ENCODE data around the gene CEACAM21.
"Not testable (repeated sequence)": the region's sequence is repeated elsewhere in the genome, so short reads cannot be mapped to it uniquely, and the experiment has no call there.

CEACAM21 gene

GRCh38 chr19:41549884-41550283, 26.1 kb upstream of the CEACAM21 start:
- DNase-seq (ENCODE audit: low read depth, low spot score), result no peak

GRCh38 chr19:41551212-41551610, 24.8 kb upstream of the CEACAM21 start:
- DNase-seq (ENCODE audit: low read depth, low spot score), result no peak

GRCh38 chr19:41551711-41552110, 24.3 kb upstream of the CEACAM21 start:
- DNase-seq (ENCODE audit: low read depth, low spot score), result no peak

GRCh38 chr19:41552558-41552957, 23.4 kb upstream of the CEACAM21 start:
- no peak for DNase-seq (ENCODE audit: low read depth, low spot score)

- DNase-seq (ENCODE audit: low read depth, low spot score), result no peak
Observed at GRCh38 chr19:41553804-41554203, 22.2 kb upstream of the CEACAM21 start.

- no peak for DNase-seq (ENCODE audit: low read depth, low spot score)
Observed at GRCh38 chr19:41554907-41555306, 21.1 kb upstream of the CEACAM21 start.

- DNase-seq (ENCODE audit: low read depth, low spot score), result no peak
Observed at GRCh38 chr19:41555748-41556147, 20.2 kb upstream of the CEACAM21 start.

- DNase-seq (ENCODE audit: low read depth, low spot score), result no peak
Observed at GRCh38 chr19:41563854-41564514, 12.0 kb upstream of the CEACAM21 start.

- DNase-seq (ENCODE audit: low read depth, low spot score), result no peak
Observed at GRCh38 chr19:41564515-41565378, 11.2 kb upstream of the CEACAM21 start.

- no peak for DNase-seq (ENCODE audit: low read depth, low spot score)
Observed at GRCh38 chr19:41565379-41565720, 10.6 kb upstream of the CEACAM21 start.

- no peak for DNase-seq (ENCODE audit: low read depth, low spot score)
Observed at GRCh38 chr19:41566001-41566400, 10.0 kb upstream of the CEACAM21 start.

GRCh38 chr19:41569481-41570150, 6.3 kb upstream of the CEACAM21 start:
- DNase-seq (ENCODE audit: low read depth, low spot score), result no peak

- no peak for DNase-seq (ENCODE audit: low read depth, low spot score)
Observed at GRCh38 chr19:41570179-41570578, 5.8 kb upstream of the CEACAM21 start.

- DNase-seq (ENCODE audit: low read depth, low spot score), result peak; percentile 73
Observed at GRCh38 chr19:41570639-41571112, 5.3 kb upstream of the CEACAM21 start.

GRCh38 chr19:41577144-41577830, 1.3 kb downstream of the CEACAM21 start:
- no peak for DNase-seq (ENCODE audit: low read depth, low spot score)

- DNase-seq (ENCODE audit: low read depth, low spot score), result no peak
Observed at GRCh38 chr19:41577833-41578232, 1.9 kb downstream of the CEACAM21 start.

- DNase-seq (ENCODE audit: low read depth, low spot score), result no peak
Observed at GRCh38 chr19:41578886-41579285, 2.9 kb downstream of the CEACAM21 start.

- not testable (repeated sequence) for DNase-seq (ENCODE audit: low read depth, low spot score)
Observed at GRCh38 chr19:41581068-41581467, 5.1 kb downstream of the CEACAM21 start.

- not testable (repeated sequence) for DNase-seq (ENCODE audit: low read depth, low spot score)
Observed at GRCh38 chr19:41582577-41583182, 6.7 kb downstream of the CEACAM21 start.

- DNase-seq (ENCODE audit: low read depth, low spot score), result no peak
Observed at GRCh38 chr19:41584260-41584810, 8.4 kb downstream of the CEACAM21 start.

GRCh38 chr19:41584931-41585330, 9.0 kb downstream of the CEACAM21 start:
- DNase-seq (ENCODE audit: low read depth, low spot score), result no peak

Measured in activated naive CD8-positive, alpha-beta T cell treated with anti-CD3 and anti-CD28 coated beads, Interleukin-2, amount 50 U/mL, for 16 hours (primary cell).